HFFc6 (cell line): Measurements from ENCODE around the gene HCN2. TPM values are rescaled to one million over a fixed set of nuclear protein-coding genes. Genes with fewer than 3 reads are reported as not detected.

Experiments used
- DNase-seq: peaks from one replicate; pipeline ENCODE4 v3.0.0-alpha.2; 2018
- H3K27ac Mint-ChIP-seq: 2 replicates; pipeline ENCODE4 v1.8.0; 2020; ENCODE audit warnings: mild to moderate bottlenecking, mixed read lengths
- H3K27me3 Mint-ChIP-seq: 2 replicates; pipeline ENCODE4 v1.8.0; 2021; ENCODE audit warnings: mild to moderate bottlenecking, moderate library complexity, mixed read lengths; ENCODE audit not compliant: insufficient read depth
- H3K36me3 Mint-ChIP-seq: 2 replicates; pipeline ENCODE4 v1.8.0; 2021; ENCODE audit warnings: low read depth, mixed read lengths
- H3K4me1 Mint-ChIP-seq: 2 replicates; pipeline ENCODE4 v1.8.0; 2020; ENCODE audit warnings: low read depth, mixed read lengths
- H3K4me3 Mint-ChIP-seq: 2 replicates; pipeline ENCODE4 v1.8.0; 2020; ENCODE audit warnings: mild to moderate bottlenecking, moderate library complexity, mixed read lengths
- H3K9me3 Mint-ChIP-seq: 2 replicates; pipeline ENCODE4 v1.8.0; 2020; ENCODE audit warnings: mild to moderate bottlenecking, mixed read lengths
- total RNA-seq, 6 experiments: library from RNA; stranded (reverse); fragmentation: NEBNext Ultra II Directional; extraction: Animal tissue kit (Norgen Biotek cat#: 25700); gene quantifications; 2 replicates in 1 of 6; 3 replicates in 5 of 6; pipeline ENCODE4 v1.2.3, GENCODE V29; 2021
- TF ChIP-seq, protein P1 (sequence below): fragments of 200-600 bp; sonication (generic); IDR thresholded peaks from 2 replicates; pipeline ENCODE4 v1.5.0; 2021; ENCODE audit warnings: antibody characterized with exemption, mild to moderate bottlenecking

Gene HCN2
- total RNA-seq, 6 experiments from 2014 or later, result 2.8 to 3.6 (median 3.1) TPM

DNA sequence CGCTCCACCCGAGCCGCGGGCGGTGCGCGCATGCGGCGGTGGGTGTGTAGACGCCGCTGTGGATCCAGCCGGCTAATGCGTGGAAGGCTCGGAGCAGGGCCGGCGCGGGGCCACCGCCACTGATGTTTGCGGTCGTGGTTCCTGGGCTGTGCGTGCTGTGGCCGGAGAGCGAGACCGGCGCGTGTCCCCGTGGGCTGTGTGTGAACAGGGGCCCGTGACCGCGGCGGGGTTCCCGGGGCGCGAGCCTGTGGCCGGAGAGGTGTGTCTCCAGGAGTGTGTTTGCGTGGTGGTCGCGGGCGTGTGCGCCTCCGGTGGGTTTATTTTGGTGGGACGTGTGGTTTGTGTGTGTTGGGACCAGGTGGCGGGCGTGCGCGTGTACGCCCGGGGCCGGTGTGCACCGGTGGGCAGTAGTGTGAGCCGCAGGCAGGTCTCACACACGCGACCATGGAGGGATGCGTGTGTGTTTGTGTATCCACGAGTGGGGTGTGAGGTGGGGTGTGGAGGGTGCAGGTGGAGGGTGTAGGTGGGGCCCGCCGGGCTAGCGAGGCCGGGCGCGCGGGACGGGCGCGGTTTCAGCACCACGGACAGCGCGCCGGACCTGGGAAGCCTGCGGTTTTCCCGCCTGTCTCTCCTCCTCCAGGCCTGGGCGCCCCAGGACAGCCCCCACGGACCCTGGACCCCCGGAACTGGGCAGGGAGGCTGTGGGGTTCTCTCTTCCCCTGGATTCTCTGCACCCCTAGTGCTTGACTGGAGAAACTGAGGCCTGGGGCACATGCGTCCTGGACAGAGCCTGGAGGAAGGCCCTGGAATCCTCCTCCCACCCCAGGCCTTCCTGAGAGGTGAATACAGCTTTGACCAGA lies 1.6 kb downstream of the HCN2 start:
- H3K27me3 Mint-ChIP-seq, result peaks cover 12% of the 10 kb centered on the region
- no peaks in the 10 kb centered on the region for H3K9me3 Mint-ChIP-seq
- TF ChIP-seq, protein P1, sequence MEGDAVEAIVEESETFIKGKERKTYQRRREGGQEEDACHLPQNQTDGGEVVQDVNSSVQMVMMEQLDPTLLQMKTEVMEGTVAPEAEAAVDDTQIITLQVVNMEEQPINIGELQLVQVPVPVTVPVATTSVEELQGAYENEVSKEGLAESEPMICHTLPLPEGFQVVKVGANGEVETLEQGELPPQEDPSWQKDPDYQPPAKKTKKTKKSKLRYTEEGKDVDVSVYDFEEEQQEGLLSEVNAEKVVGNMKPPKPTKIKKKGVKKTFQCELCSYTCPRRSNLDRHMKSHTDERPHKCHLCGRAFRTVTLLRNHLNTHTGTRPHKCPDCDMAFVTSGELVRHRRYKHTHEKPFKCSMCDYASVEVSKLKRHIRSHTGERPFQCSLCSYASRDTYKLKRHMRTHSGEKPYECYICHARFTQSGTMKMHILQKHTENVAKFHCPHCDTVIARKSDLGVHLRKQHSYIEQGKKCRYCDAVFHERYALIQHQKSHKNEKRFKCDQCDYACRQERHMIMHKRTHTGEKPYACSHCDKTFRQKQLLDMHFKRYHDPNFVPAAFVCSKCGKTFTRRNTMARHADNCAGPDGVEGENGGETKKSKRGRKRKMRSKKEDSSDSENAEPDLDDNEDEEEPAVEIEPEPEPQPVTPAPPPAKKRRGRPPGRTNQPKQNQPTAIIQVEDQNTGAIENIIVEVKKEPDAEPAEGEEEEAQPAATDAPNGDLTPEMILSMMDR, result no peak
- no peak overlapping the region; the same call in 1 of the 2 replicates for H3K4me3 Mint-ChIP-seq
- no peak for DNase-seq
- no peak overlapping the region for H3K27ac Mint-ChIP-seq
- H3K4me1 Mint-ChIP-seq, result peaks cover 14% of the 10 kb centered on the region
- H3K36me3 Mint-ChIP-seq, result no peaks in the 10 kb centered on the region

DNA sequence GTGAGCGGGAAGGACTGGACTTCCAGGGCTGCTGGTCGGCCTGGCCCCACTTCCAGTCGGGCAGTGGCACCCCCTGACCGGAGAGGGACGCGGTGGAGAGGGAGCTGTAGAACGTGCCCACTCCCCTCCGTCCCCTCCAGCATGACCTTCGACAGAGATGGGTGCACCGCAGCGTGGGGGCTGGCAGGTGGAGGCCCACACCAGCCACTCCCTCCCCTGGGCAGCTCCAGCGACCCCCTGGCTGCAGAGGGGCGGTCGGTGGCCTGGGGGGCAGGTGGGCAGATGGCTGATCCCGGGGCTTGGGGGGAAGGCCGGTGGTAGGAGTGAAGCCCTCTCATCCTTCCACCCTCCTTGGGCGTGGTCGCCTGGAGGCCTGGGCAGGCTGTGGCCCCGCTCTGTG lies 2.4 kb downstream of the HCN2 start:
- H3K4me3 Mint-ChIP-seq, result no peak overlapping the region
- TF ChIP-seq, protein P1, result no peak
- no peaks in the 10 kb centered on the region for H3K9me3 Mint-ChIP-seq
- peaks cover 6% of the 10 kb centered on the region for H3K4me1 Mint-ChIP-seq
- DNase-seq, result no peak
- no peaks in the 10 kb centered on the region for H3K36me3 Mint-ChIP-seq
- H3K27ac Mint-ChIP-seq, result no peak overlapping the region
- peaks cover 12% of the 10 kb centered on the region for H3K27me3 Mint-ChIP-seq

DNA sequence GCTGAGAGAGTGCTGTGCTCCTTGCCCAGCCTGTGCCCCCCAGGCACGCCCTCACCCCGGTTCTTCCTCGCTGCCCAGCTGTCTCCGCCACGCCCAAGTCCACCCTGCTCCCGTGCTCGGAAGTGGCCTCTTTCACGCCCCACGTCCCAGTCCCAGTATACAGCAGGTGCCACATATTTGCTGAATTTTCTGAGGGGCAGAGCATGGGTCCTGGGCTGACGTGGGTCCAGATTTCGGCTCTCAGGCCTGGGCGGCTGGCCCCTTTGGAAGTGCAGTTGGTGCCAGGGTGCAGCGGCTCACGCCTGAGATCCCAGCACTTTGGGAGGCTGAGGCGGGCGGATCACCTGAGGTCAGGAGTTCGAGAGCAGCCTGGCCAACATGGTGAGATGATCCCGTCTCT lies 3.4 kb downstream of the HCN2 start:
- Mint-ChIP-seq H3K9me3 (no peaks in the 10 kb centered on the region), H3K4me3 (no peak overlapping the region), H3K27ac (no peak overlapping the region), H3K4me1 (peaks cover 2% of the 10 kb centered on the region; the same call in 1 of the 2 replicates), H3K27me3 (peaks cover 12% of the 10 kb centered on the region), H3K36me3 (no peaks in the 10 kb centered on the region)
- TF ChIP-seq, protein P1, result no peak
- DNase-seq, result no peak

DNA sequence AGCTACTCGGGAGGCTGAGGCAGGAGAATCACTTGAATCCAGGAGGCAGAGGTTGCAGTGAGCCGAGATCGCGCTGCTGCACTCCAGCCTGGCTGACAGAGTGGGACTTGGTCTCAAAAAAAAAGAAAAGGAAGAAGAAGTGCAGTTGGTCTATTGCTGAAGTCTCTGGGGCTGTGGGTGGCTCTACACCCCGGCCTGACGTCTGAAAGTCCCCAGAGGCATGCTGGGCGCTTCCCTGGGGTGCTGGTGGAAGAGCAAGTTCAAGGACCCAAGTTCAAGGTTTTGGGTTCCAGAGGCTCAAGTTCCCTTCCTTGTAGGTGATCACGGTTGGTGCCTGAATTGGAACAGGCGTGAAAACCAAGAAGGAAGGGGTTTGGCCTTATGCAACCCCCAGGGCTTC lies 3.8 kb downstream of the HCN2 start:
- H3K4me1 Mint-ChIP-seq, result no peaks in the 10 kb centered on the region
- TF ChIP-seq, protein P1, result no peak
- no peaks in the 10 kb centered on the region for H3K9me3 Mint-ChIP-seq
- H3K4me3 Mint-ChIP-seq, result no peak overlapping the region
- no peaks in the 10 kb centered on the region for H3K36me3 Mint-ChIP-seq
- no peak for DNase-seq
- peaks cover 12% of the 10 kb centered on the region for H3K27me3 Mint-ChIP-seq
- no peak overlapping the region for H3K27ac Mint-ChIP-seq

DNA sequence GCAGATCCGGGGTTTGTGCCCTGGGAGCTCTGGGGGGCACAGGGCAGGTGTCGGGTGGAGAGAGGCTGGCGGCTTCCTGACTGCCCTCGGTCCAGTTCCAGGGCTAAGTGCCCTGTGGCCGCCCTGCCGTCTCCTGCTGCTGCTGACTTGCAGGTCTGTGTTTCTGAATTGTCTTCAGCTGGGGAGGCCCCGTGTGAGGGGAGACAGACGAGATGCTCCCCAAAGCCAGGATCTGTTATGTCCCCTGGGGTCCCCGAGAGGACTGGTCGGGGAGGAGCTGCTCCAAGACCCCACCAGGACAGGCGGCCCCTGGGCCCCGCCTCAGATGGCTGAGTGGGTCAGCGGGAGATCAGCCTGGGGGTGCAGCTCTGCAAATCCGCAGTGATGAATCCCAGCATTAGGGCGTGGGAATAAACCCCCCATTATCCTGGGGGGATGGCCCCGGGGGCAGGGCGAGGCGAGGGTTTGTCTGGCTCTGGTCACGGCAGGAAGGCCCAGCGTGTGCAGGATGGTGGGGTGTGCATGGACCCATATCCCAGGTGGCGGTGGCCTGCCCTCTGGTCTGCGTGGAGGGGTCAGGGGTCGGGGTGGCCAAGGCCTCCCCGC lies 4.7 kb downstream of the HCN2 start:
- Mint-ChIP-seq H3K27ac (no peak overlapping the region), H3K27me3 (peaks cover 11% of the 10 kb centered on the region), H3K9me3 (no peaks in the 10 kb centered on the region), H3K4me3 (no peak overlapping the region), H3K36me3 (no peaks in the 10 kb centered on the region), H3K4me1 (no peaks in the 10 kb centered on the region)
- TF ChIP-seq, protein P1, result no peak
- DNase-seq, result no peak
